HCT116 (cell line): ENCODE measurements around the gene RPL3. TPM values are rescaled to one million over a fixed set of nuclear protein-coding genes. Genes with fewer than 3 reads are reported as not detected.
A peak's percentile ranks its signal among the peaks of the same experiment; 100 is the strongest.

Experiments used
- ATAC-seq: fragments of 200-7000 bp; cut with Tn5 transposase; 2 replicates; pipeline ENCODE4 v1.9.1; 2020; ENCODE audit warnings: mild to moderate bottlenecking, moderate library complexity
- BruUV-seq: library from RNA; stranded (reverse); fragments of 400-500 nt; replicated peaks from 2 replicates; lab custom pipeline; 2021; lab: Mats Ljungman, UMichigan
- CTCF ChIA-PET: fragments of 300-600 bp; sonication (Branson Sonifier 250); formaldehyde crosslinking; loops from one replicate; lab custom pipeline; 2021; ENCODE audit warnings: antibody characterized with exemption; lab: Charles Lee
- POLR2A ChIA-PET: fragments of 300-600, 350-600 bp; sonication (Branson Sonifier 250); formaldehyde crosslinking; loops from one replicate; lab custom pipeline; 2021; ENCODE audit warnings: antibody characterized with exemption; lab: Charles Lee
- RAD21 ChIA-PET, 2 experiments: fragments of 300-600 bp; sonication (Branson Sonifier 250); formaldehyde crosslinking; loops; one replicate each; lab custom pipeline; 2023; ENCODE audit warnings: low total read pairs in 2 of 2; ENCODE audit not compliant: uncharacterized antibody in 2 of 2, unreplicated experiment in 2 of 2, low non-redundant PET in 1 of 2; lab: Charles Lee
- DNase-seq: peaks from one replicate; pipeline ENCODE4 v3.0.0-alpha.2; 2010; ENCODE audit warnings: low read depth, low spot score
- H2AFZ ChIP-seq: fragments of 200-600 bp; shearing (Covaris generic), sonication (generic); 2 replicates; pipeline ENCODE4 v1.6.1; 2017; ENCODE audit warnings: low read depth, mixed run types, mixed read lengths, antibody characterized with exemption, low read length; ENCODE audit not compliant: poor library complexity, severe bottlenecking
- H3K27ac ChIP-seq: 2 replicates; pipeline ENCODE4 v1.5.1; 2012; ENCODE audit warnings: low read depth, low read length
- H3K27me3 ChIP-seq: fragments of 200-600 bp; sonication (generic); 2 replicates; pipeline ENCODE4 v1.6.1; 2016; ENCODE audit warnings: mixed run types, low read length, mixed read lengths; ENCODE audit not compliant: insufficient read depth
- H3K36me3 ChIP-seq, 2 experiments: fragments of 200-500 bp in 1 of 2; fragments of 200-600 bp in 1 of 2; sonication (Bioruptor generic) in 1 of 2; sonication (generic) in 1 of 2; 2 replicates each; pipeline versions ENCODE4 v1.5.1 to v1.6.1; 2014 to 2016; ENCODE audit warnings: low read length in 2 of 2, inconsistent platforms in 1 of 2, mixed read lengths in 1 of 2, mixed run types in 1 of 2; ENCODE audit not compliant: insufficient read depth in 2 of 2, control insufficient read depth in 1 of 2
- H3K4me1 ChIP-seq, 2 experiments: fragments of 200-600 bp in 1 of 2; sonication (generic) in 1 of 2; 2 replicates each; pipeline versions ENCODE4 v1.5.1 to v1.6.1; 2012 to 2017; ENCODE audit warnings: low read length in 2 of 2, inconsistent platforms in 1 of 2, mild to moderate bottlenecking in 1 of 2, mixed read lengths in 1 of 2, mixed run types in 1 of 2, moderate library complexity in 1 of 2; ENCODE audit not compliant: insufficient read depth in 2 of 2, control insufficient read depth in 1 of 2
- H3K4me2 ChIP-seq: fragments of 200-600 bp; sonication (generic); 2 replicates; pipeline ENCODE4 v1.6.1; 2017; ENCODE audit warnings: mixed run types, low read length, mixed read lengths
- H3K4me3 ChIP-seq, 2 experiments: fragments of 200-600 bp in 1 of 2; sonication (generic) in 1 of 2; replicated peaks in 1 of 2; 2 replicates each; pipeline ENCODE4 v1.5.1; 2011 to 2016; ENCODE audit warnings: low read length in 2 of 2, control low read depth in 1 of 2, low read depth in 1 of 2, mild to moderate bottlenecking in 1 of 2, mixed read lengths in 1 of 2, mixed run types in 1 of 2
- H3K79me2 ChIP-seq: fragments of 200-600 bp; sonication (generic); 2 replicates; pipeline ENCODE4 v1.6.1; 2017; ENCODE audit warnings: mild to moderate bottlenecking, mixed run types, low read length, moderate library complexity, mixed read lengths; ENCODE audit not compliant: insufficient read depth
- H3K9ac ChIP-seq: fragments of 200-600 bp; sonication (generic); 2 replicates; pipeline ENCODE4 v1.6.1; 2016; ENCODE audit warnings: low read length, mixed read lengths
- H3K9me2 ChIP-seq: fragments of 200-600 bp; sonication (generic), shearing (Covaris generic); 2 replicates; pipeline ENCODE4 v1.6.1; 2017; ENCODE audit warnings: mixed run types, mild to moderate bottlenecking, moderate library complexity; ENCODE audit not compliant: insufficient read depth
- H3K9me3 ChIP-seq, 2 experiments: fragments of 200-500 bp in 1 of 2; fragments of 200-600 bp in 1 of 2; sonication (Bioruptor generic) in 1 of 2; sonication (generic) in 1 of 2; 2 replicates each; pipeline ENCODE4 v1.6.1; 2014 to 2017; ENCODE audit warnings: low read length in 2 of 2, mixed read lengths in 2 of 2, inconsistent platforms in 1 of 2, low read depth in 1 of 2, mild to moderate bottlenecking in 1 of 2, mixed run types in 1 of 2, moderate library complexity in 1 of 2; ENCODE audit not compliant: control insufficient read depth in 1 of 2, insufficient read depth in 1 of 2
- H4K20me1 ChIP-seq: fragments of 200-600 bp; sonication (generic), shearing (Covaris generic); 2 replicates; pipeline ENCODE4 v1.6.1; 2017; ENCODE audit warnings: mixed run types, mild to moderate bottlenecking, moderate library complexity; ENCODE audit not compliant: insufficient read depth
- CTCF ChIP-seq, 3 experiments: fragments of 200-600 bp in 1 of 3; sonication (generic) in 1 of 3; IDR thresholded peaks in 2 of 3; conservative IDR thresholded peaks in 1 of 3; 2 replicates each; pipeline ENCODE4 v1.5.1; 2012 to 2017; ENCODE audit warnings: low read depth in 2 of 3, low read length in 2 of 3, antibody characterized with exemption in 1 of 3, borderline replicate concordance in 1 of 3, control low read depth in 1 of 3, mild to moderate bottlenecking in 1 of 3, mixed read lengths in 1 of 3, mixed run types in 1 of 3, moderate library complexity in 1 of 3; ENCODE audit not compliant: insufficient read depth in 1 of 3
- FOSL1 ChIP-seq: IDR thresholded peaks from 2 replicates; pipeline ENCODE4 v1.6.1; 2012; ENCODE audit warnings: low read depth
- MAX ChIP-seq: IDR thresholded peaks from 2 replicates; pipeline ENCODE4 v1.6.1; 2012
- POLR2AphosphoS5 ChIP-seq: IDR thresholded peaks from 2 replicates; pipeline ENCODE4 v1.6.1; 2011; ENCODE audit warnings: mild to moderate bottlenecking, low read depth, low read length, moderate library complexity
- intact Hi-C: fragments of 100-400 bp; cut with micrococcal nuclease; formaldehyde crosslinking; loops from 2 replicates; pipeline ENCODE4 v1.10.0; 2022
- total RNA-seq: library from RNA; stranded (reverse); gene quantifications from one replicate; pipeline ENCODE4 v1.2.1, GENCODE V29; 2021; ENCODE audit not compliant: unreplicated experiment

The RPL3 gene
- total RNA-seq, 1 experiment from 2014 or later, result 2,966 TPM

GRCh38 chr22:39317084-39317774 is 2.2 kb downstream of the RPL3 start:
- POLR2A ChIA-PET, result interaction anchor here (1.0 to 6.4 kb wide), 13 partner anchors 7 to 314 kb away, joined by 3 to 88 read pairs (median 6); partner anchors contain the start of gene CBX7
- intact Hi-C loops, result loop anchor here (5.0 kb wide), 1 partner anchor 205 kb away; the partner anchor contains the start of gene ATF4

GRCh38 chr22:39316440-39317083 is 2.9 kb downstream of the RPL3 start:
- CTCF ChIA-PET, result interaction anchor here (1.1 to 3.9 kb wide), 5 partner anchors 26 to 212 kb away, joined by 3 to 16 read pairs (median 5); no protein-coding TSS in a partner anchor
- H3K4me1 ChIP-seq, result peaks cover 44 to 77% of the 10 kb centered on the region in 2 experiments
- TF ChIP-seq CTCF (IDR thresholded peaks at IDR 0.05 in 2 of 3, conservative IDR thresholded peaks at IDR 0.05 in 1 of 3; ENCODE audit: borderline replicate concordance in 1 of 3, insufficient read depth in 1 of 3, low read depth in 2 of 3, low read length in 2 of 3) (peak in 2 of 3 experiments; percentile 78 to 80; a peak in 4 of 6 replicates), MAX (no peak), POLR2AphosphoS5 (peak; percentile 34; the same call in 1 of the 2 replicates)
- TF ChIP-seq, all 23 proteins: peak for 2
- peak; percentile 18 for ATAC-seq
- no TSS peak for BruUV-seq
- Histone ChIP-seq H3K27me3 (no peaks in the 10 kb centered on the region), H3K36me3 (peaks cover 44 to 73% of the 10 kb centered on the region in 2 experiments), H3K9me3 (no peaks in the 10 kb centered on the region), H4K20me1 (peaks cover 55% of the 10 kb centered on the region; the same call in 1 of the 2 replicates), H2AFZ (no peak overlapping the region), H3K9me2 (no peaks in the 10 kb centered on the region), H3K4me2 (peak overlapping the region; percentile 81), H3K9ac (peak overlapping the region; percentile 98), H3K4me3 (peak overlapping the region; percentile 86 to 99), H3K79me2 (peaks cover 65% of the 10 kb centered on the region), H3K27ac (peak overlapping the region; percentile 100)
- intact Hi-C loops, result loop anchor here (5.0 kb wide), 1 partner anchor 206 kb away; the partner anchor contains the start of gene ATF4
- DNase-seq, result peak; percentile 60
- RAD21 ChIA-PET, result no interaction called here
- POLR2A ChIA-PET, result interaction anchor here (1.0 to 6.4 kb wide), 12 partner anchors 10 to 313 kb away, joined by 3 to 33 read pairs (median 6); partner anchors contain the start of gene CBX7

More at GRCh38 chr22:39317084-39317774, 2.2 kb downstream of the RPL3 start:
- ChIA-PET RAD21 (no interaction called here), CTCF (interaction anchor here (1.1 to 3.9 kb wide), 4 partner anchors 27 to 212 kb away, joined by 3 to 16 read pairs (median 4); no protein-coding TSS in a partner anchor)
- ATAC-seq (no peak), DNase-seq (no peak)
- no peak for TF ChIP-seq FOSL1
- TF ChIP-seq POLR2AphosphoS5, result 0 out of 2 replicates have a peak, but pooled peaks have one; percentile 1
- Histone ChIP-seq H3K27me3 (no peaks in the 10 kb centered on the region), H3K36me3 (peaks cover 44 to 68% of the 10 kb centered on the region in 2 experiments), H3K79me2 (peaks cover 65% of the 10 kb centered on the region), H3K27ac (peak overlapping the region; percentile 100), H3K9me3 (no peaks in the 10 kb centered on the region), H3K4me1 (peaks cover 38 to 70% of the 10 kb centered on the region in 2 experiments), H3K4me2 (peak overlapping the region; percentile 81), H3K4me3 (peak overlapping the region; percentile 86 to 99), H3K9ac (peak overlapping the region; percentile 98), H3K9me2 (no peaks in the 10 kb centered on the region), H2AFZ (no peak overlapping the region), H4K20me1 (peaks cover 55% of the 10 kb centered on the region; the same call in 1 of the 2 replicates)
- BruUV-seq, result no TSS peak
